MM.1S (cell line): ENCODE results near the gene HPSE2.

ENCODE experiments used
- CTCF ChIP-seq: fragments of 300-600 bp; sonication (generic); IDR thresholded peaks from 2 replicates; pipeline ENCODE4 v1.5.1; 2016; ENCODE audit warnings: antibody characterized with exemption, low read length, mixed read lengths
- EZH2phosphoT487 ChIP-seq: fragments of 300-600 bp; sonication (generic); IDR thresholded peaks from 2 replicates; pipeline ENCODE4 v1.6.1; 2018; ENCODE audit warnings: antibody characterized with exemption, low read length

- TF ChIP-seq CTCF = no peak
- no peak for TF ChIP-seq EZH2phosphoT487
These were observed 617.6 kb downstream of the HPSE2 start for GRCh38 chr10:98617906-98618520.
